OCI-LY1 (cell line): ENCODE data around the gene SLC2A5.

Experiments
- CTCF ChIP-seq: fragments of 200-600 bp; sonication (generic), shearing (Covaris generic); IDR thresholded peaks from 2 replicates; pipeline ENCODE4 v1.5.1; 2017; ENCODE audit warnings: mild to moderate bottlenecking, antibody characterized with exemption, low read length, moderate library complexity, mixed read lengths
- EZH2 ChIP-seq: fragments of 200-600 bp; sonication (generic), shearing (Covaris generic); IDR thresholded peaks from 2 replicates; pipeline ENCODE4 v1.8.0; 2017; ENCODE audit warnings: borderline replicate concordance, mixed run types, mild to moderate bottlenecking, antibody characterized with exemption, low read length, moderate library complexity, mixed read lengths

DNA sequence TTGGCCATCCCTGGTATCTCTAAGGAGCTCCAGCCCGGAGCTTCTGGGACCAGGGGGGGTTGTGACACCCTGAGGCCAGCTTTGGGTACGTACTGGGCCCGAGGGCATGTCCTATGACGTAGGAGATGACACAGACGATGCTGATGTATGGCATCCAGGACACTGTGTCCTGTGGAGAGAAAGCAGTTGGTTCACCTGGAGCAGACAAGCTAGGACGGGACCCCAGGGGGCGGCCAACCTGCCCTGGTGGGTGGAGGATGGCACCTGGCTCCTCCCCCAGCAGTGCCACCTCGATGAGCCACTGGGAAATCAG, 31.1 kb downstream of the SLC2A5 start:
- TF ChIP-seq CTCF (no peak), EZH2 (no peak)
